Psoas muscle (tissue), 8 donors: ENCODE results near the gene TRIB2. TPM values are rescaled to one million over a fixed set of nuclear protein-coding genes. Genes with fewer than 3 reads are reported as not detected.

ENCODE experiments used
- ATAC-seq, 4 donors: fragments of 200-7000 bp; cut with Tn5 transposase; one replicate each; pipeline ENCODE4 v1.9.1; 2020; ENCODE audit warnings: moderate library complexity in 3 of 4, mild to moderate bottlenecking in 2 of 4
- DNase-seq, 2 donors: peaks; one replicate each; pipeline ENCODE4 v3.0.0-alpha.2; 2020
- H3K27ac ChIP-seq: fragments of 200-600 bp; one replicate; pipeline ENCODE4 v1.8.0; 2022
- H3K27me3 ChIP-seq, 3 donors: fragments of 200-600 bp in 1 of 3; one replicate each; pipeline versions ENCODE4 v1.6.1 to v1.8.0; 2013 to 2022; ENCODE audit warnings: low read length in 2 of 3, mild to moderate bottlenecking in 2 of 3, moderate library complexity in 1 of 3; ENCODE audit not compliant: insufficient read depth in 3 of 3
- H3K36me3 ChIP-seq, 2 donors: fragments of 200-600 bp in 1 of 2; one replicate each; pipeline versions ENCODE4 v1.6.1 to v1.8.0; 2013 to 2022; ENCODE audit warnings: low read depth in 1 of 2, mild to moderate bottlenecking in 1 of 2, moderate library complexity in 1 of 2; ENCODE audit not compliant: insufficient read depth in 1 of 2
- H3K4me1 ChIP-seq: fragments of 200-600 bp; one replicate; pipeline ENCODE4 v1.8.0; 2022
- H3K4me3 ChIP-seq: fragments of 200-600 bp; one replicate; pipeline ENCODE4 v1.8.0; 2022; ENCODE audit warnings: mild to moderate bottlenecking
- H3K9me3 ChIP-seq: fragments of 200-600 bp; one replicate; pipeline ENCODE4 v1.8.0; 2022
- WGBS, 3 donors: extraction: QIAGEN DNeasy Blood & Tissue Kit; methylation state at CpG; one replicate each; pipeline versions ENCODE4 v1.1.6 to v1.1.7; 2013; 5-methylcytosine and 5-hydroxymethylcytosine counted together
- intact Hi-C, 2 donors: fragments of 100-400 bp; cut with DNase I; formaldehyde crosslinking; loops; one replicate each; pipeline versions ENCODE4 v1.11.0 to v1.14.2; 2022
- polyA plus RNA-seq, 3 donors: library from polyadenylated mRNA; stranded (reverse); fragments of 200-250 nt; gene quantifications; one replicate each; pipeline ENCODE4 v1.2.3, GENCODE V29; 2013
- total RNA-seq, 4 donors: library from RNA; stranded (reverse); fragmentation: NEBNext Ultra II Directional in 2 of 4; extraction: Animal tissue kit (Norgen Biotek cat#: 25700) in 2 of 4; gene quantifications; one replicate each; pipeline versions ENCODE4 v1.2.1 to v1.2.4, GENCODE V29; 2021 to 2023
- TF ChIP-seq, protein P1 (sequence below): fragments of 200-600 bp; IDR thresholded peaks from one replicate; pipeline ENCODE4 v1.8.0; 2022; ENCODE audit warnings: antibody characterized with exemption
- donor health status: healthy with polysubstance abuse.
- donor health status: DM: no; HTN: no; CAD: no; lungs with moderate emphysema.
- donor health status: Bipolar disorder and iron deficiency.
- donor health status: healthy.
- donor health status: DM: yes; HTN: yes; CAD: no.
- donor health status: DM: no; HTN: no; CAD: no.
- donor health status: DM: no; HTN: no; CAD: no.
- donor health status: DM: yes; HTN: yes; CAD: no.

Gene TRIB2
- total and polyA plus RNA-seq, 7 donors = 6.8 to 18.0 (median 12.5) TPM

DNA sequence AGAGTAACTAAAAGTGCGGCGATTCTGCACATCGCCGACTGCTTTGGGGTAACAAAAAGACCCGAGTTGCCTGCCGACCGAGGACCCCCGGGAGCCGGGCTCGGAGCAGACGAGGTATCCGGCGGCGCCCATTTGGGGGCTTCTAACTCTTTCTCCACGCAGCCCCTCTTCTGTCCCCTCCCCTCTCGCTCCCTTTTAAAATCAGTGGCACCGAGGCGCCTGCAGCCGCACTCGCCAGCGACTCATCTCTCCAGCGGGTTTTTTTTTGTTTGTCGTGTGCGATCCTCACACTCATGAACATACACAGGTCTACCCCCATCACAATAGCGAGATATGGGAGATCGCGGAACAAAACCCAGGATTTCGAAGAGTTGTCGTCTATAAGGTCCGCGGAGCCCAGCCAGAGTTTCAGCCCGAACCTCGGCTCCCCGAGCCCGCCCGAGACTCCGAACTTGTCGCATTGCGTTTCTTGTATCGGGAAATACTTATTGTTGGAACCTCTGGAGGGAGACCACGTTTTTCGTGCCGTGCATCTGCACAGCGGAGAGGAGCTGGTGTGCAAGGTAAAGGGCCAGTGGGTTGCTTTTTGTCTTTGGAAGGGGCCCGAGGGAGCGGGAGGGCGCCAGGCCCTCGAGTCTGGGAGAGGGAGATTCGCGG is 1.4 kb downstream of the TRIB2 start:
- Histone ChIP-seq H3K4me3 (peak overlapping the region; percentile 90), H3K36me3 (peaks cover 0 to under 1% of the 10 kb centered on the region in 2 donors), H3K4me1 (peaks cover 43% of the 10 kb centered on the region), H3K27ac (peak overlapping the region; percentile 91), H3K9me3 (no peaks in the 10 kb centered on the region), H3K27me3 (no peaks in the 10 kb centered on the region)
- intact Hi-C loops = loop anchor here (2.0 to 10.0 kb wide), 6 partner anchors 209 to 855 kb away; no protein-coding TSS in a partner anchor
- no peak for ATAC-seq
- TF ChIP-seq, protein P1, sequence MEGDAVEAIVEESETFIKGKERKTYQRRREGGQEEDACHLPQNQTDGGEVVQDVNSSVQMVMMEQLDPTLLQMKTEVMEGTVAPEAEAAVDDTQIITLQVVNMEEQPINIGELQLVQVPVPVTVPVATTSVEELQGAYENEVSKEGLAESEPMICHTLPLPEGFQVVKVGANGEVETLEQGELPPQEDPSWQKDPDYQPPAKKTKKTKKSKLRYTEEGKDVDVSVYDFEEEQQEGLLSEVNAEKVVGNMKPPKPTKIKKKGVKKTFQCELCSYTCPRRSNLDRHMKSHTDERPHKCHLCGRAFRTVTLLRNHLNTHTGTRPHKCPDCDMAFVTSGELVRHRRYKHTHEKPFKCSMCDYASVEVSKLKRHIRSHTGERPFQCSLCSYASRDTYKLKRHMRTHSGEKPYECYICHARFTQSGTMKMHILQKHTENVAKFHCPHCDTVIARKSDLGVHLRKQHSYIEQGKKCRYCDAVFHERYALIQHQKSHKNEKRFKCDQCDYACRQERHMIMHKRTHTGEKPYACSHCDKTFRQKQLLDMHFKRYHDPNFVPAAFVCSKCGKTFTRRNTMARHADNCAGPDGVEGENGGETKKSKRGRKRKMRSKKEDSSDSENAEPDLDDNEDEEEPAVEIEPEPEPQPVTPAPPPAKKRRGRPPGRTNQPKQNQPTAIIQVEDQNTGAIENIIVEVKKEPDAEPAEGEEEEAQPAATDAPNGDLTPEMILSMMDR = no peak
- 0% methylated on average over 50 of the region's 50 CpGs for WGBS, 3 donors
- DNase-seq = no peak

DNA sequence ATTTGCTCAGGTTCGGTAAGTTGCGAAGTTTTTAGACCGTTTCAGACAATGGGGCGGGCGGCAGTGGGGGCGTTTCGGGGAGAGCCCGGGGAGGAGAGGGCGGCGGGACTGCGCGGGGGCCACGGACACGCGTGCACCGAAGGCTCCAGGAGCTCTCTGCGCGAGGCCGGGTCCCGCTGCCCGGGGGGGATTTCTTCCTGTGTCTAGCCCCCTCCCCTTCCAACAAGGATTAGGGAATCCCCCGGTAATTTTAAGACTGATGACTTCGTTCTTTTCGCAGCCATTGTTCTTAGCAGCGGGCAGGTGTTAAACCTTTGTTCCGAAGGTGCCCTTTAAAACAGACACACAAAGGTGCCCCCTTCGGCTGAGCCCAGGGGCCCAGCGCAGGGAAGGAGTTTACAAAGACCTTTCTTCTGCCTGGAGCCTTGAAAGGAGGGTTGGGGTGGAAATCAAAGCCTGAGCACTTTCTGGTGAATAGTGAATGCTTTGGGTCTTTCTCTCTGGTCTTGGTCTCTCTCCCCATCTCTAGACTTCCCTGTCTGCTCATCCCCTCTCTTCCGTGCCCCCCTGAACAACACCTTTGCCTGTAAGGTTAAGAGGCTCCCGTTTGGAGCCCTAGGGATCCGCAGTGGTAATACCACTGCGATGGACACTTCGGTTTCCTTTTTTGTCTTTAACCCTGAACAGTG is 2.1 kb downstream of the TRIB2 start:
- TF ChIP-seq, protein P1 = no peak
- Histone ChIP-seq H3K27me3 (no peaks in the 10 kb centered on the region), H3K36me3 (peaks cover 0 to 8% of the 10 kb centered on the region in 2 donors), H3K27ac (peak overlapping the region; percentile 91), H3K4me1 (peaks cover 47% of the 10 kb centered on the region), H3K4me3 (peak overlapping the region; percentile 90), H3K9me3 (no peaks in the 10 kb centered on the region)
- WGBS, 3 donors = 1 to 5% (median 4%) methylated on average over 22 to 33 of the region's 33 CpGs
- intact Hi-C loops = loop anchor here (2.0 to 10.0 kb wide), 6 partner anchors 208 to 856 kb away; no protein-coding TSS in a partner anchor
- DNase-seq (no peak), ATAC-seq (no peak)

DNA sequence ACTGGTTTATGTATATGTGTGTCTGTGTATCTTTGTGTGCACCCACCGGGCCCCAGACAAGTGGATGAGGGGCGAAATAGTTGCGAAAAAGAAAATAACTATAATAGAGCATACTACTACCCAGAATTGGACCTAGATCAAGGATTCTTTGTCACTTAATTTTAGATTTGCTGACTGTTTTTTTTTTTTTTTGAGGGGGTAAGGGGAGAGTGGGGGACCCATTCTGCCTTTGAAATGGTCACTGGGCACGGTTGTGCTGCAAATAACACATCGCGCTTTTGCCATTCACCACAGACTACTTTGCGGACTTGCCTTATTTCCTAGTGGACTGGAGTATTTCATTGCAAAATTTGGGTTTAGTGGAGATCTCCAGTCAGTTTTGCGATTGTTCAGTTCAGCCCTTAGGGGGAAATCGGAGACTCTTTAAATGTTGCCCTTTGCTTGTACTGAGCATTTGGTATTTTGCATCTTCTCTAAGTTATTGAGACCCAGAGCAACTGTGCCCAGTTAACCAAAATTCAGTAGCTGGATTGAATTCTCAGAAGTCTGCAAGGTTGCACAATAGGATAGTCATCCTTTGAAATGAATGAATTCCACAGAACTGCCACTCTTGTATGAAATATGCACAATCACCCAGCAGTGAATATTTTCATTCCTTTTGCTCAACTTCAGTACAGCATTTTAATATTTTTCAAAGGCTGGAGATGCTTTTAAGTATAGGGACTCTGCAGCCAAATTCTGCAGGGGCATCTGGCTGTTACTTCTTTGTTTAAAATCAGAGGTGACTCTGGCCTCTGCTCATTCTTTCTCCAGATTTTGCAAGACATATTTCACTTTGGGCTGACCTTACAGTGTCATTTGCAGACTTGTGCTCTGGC is 2.9 kb downstream of the TRIB2 start:
- TF ChIP-seq, protein P1 = no peak
- WGBS, 3 donors = 23 to 25% (median 25%) methylated on average over 9 of the region's 9 CpGs
- Histone ChIP-seq H3K9me3 (no peaks in the 10 kb centered on the region), H3K4me1 (peaks cover 47% of the 10 kb centered on the region), H3K36me3 (peaks cover 4 to 15% of the 10 kb centered on the region in 2 donors), H3K27me3 (no peaks in the 10 kb centered on the region), H3K4me3 (peak overlapping the region; percentile 90), H3K27ac (peak overlapping the region; percentile 91)
- DNase-seq = no peak
- no peak for ATAC-seq
- intact Hi-C loops = loop anchor here (2.0 to 10.0 kb wide), 7 partner anchors 208 to 857 kb away; no protein-coding TSS in a partner anchor

DNA sequence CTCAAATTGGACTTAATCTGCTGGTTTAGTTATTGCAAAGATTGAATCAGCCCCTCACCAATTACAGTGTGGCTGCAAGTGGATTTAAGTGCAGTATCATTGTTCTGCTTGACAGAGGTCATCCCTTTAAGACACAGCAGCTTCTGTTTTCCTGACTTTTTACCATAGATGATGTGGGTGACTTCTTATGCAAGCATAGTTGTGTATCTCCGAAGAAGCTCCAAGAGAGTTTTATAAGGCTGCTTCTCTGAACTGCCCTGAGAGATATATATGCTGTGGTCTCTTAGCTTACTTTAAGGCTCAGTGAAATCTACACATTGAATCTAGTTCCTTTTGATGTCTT is 3.5 kb downstream of the TRIB2 start:
- H3K27ac ChIP-seq = peak overlapping the region; percentile 91
- ATAC-seq = no peak
- H3K9me3 ChIP-seq = no peaks in the 10 kb centered on the region
- H3K36me3 ChIP-seq = peaks cover 6 to 22% of the 10 kb centered on the region in 2 donors
- TF ChIP-seq, protein P1 = no peak
- DNase-seq = no peak
- H3K4me3 ChIP-seq = peak overlapping the region; percentile 90
- no peaks in the 10 kb centered on the region for H3K27me3 ChIP-seq
- intact Hi-C loops = loop anchor here in 1 of 2 donors (10.0 kb wide), 1 partner anchor 855 kb away; no protein-coding TSS in a partner anchor
- 23 to 31% (median 26%) methylated on average over 1 of the region's 1 CpG for WGBS, 3 donors
- H3K4me1 ChIP-seq = peaks cover 46% of the 10 kb centered on the region
